A549 (cell line): ENCODE results near the gene DLGAP1. TPM values are rescaled to one million over a fixed set of nuclear protein-coding genes. Genes with fewer than 3 reads are reported as not detected.
A peak's percentile ranks its signal among the peaks of the same experiment; 100 is the strongest.

Experiments used
- ATAC-seq, 2 experiments: fragments of 200-7000 bp in 1 of 2; fragments of >200 bp in 1 of 2; cut with Nextera tagmentation in 1 of 2; cut with Tn5 transposase in 1 of 2; 3 replicates each; pipeline versions ENCODE4 v1.8.0 to v1.9.1; 2018 to 2020; ENCODE audit warnings: mild to moderate bottlenecking in 1 of 2, moderate library complexity in 1 of 2
- CTCF ChIA-PET: fragments of 300-600 bp; sonication (Branson Sonifier 250); formaldehyde crosslinking; extraction: SDS; loops from one replicate; lab custom pipeline; 2021; ENCODE audit warnings: antibody characterized with exemption, inconsistent platforms; lab: Yijun Ruan, JAX
- POLR2A ChIA-PET: fragments of 350-600 bp; formaldehyde crosslinking; extraction: SDS; loops from one replicate; lab custom pipeline; 2021; ENCODE audit warnings: antibody characterized with exemption, inconsistent platforms; lab: Yijun Ruan, JAX
- DNase-seq, 2 experiments: peaks; one replicate each; pipeline versions ENCODE4 v3.0.0 to v3.0.0-alpha.2; 2011 to 2016; ENCODE audit warnings: low read depth in 1 of 2, low spot score in 1 of 2
- FAIRE-seq: peaks from 2 replicates; lab custom pipeline; 2011; peaks lifted over from hg19 to GRCh38; lab: Jason Lieb, UNC
- H3K27ac ChIP-seq, 2 experiments: fragments of >200 bp; sonication (Bioruptor Twin); formaldehyde crosslinking; 3 replicates each; pipeline ENCODE4 v1.5.1; 2016 to 2017
- H3K4me1 ChIP-seq: fragments of >200 bp; sonication (Bioruptor Twin); formaldehyde crosslinking; 3 replicates; pipeline ENCODE4 v1.6.1; 2016
- H3K4me2 ChIP-seq: fragments of >200 bp; sonication (Bioruptor Twin); formaldehyde crosslinking; 3 replicates; pipeline ENCODE4 v1.6.1; 2016
- H3K4me3 ChIP-seq: fragments of >200 bp; sonication (Bioruptor Twin); formaldehyde crosslinking; 3 replicates; pipeline ENCODE4 v1.5.1; 2016
- H3K9me3 ChIP-seq: fragments of >200 bp; sonication (Bioruptor Twin); formaldehyde crosslinking; 3 replicates; pipeline ENCODE4 v1.6.1; 2016
- BHLHE40 ChIP-seq: IDR thresholded peaks from 2 replicates; pipeline ENCODE4 v1.6.1; 2012; ENCODE audit warnings: low read depth, low read length, inconsistent platforms
- CBX2 ChIP-seq: fragments of 200-600 bp; sonication (generic); IDR thresholded peaks from 2 replicates; pipeline ENCODE4 v1.6.1; 2016; ENCODE audit warnings: low read depth, mild to moderate bottlenecking, borderline replicate concordance
- CHD2 ChIP-seq: fragments of 150-350 bp; IDR thresholded peaks from 2 replicates; pipeline ENCODE4 v1.6.1; 2014; ENCODE audit warnings: low read length; ENCODE audit not compliant: partially characterized antibody
- CHD4 ChIP-seq: fragments of 200-600 bp; sonication (generic); IDR thresholded peaks from 2 replicates; pipeline ENCODE4 v1.6.1; 2016; ENCODE audit warnings: antibody characterized with exemption, mild to moderate bottlenecking, borderline replicate concordance
- CTCF ChIP-seq: fragments of >200 bp; sonication (Bioruptor Twin); formaldehyde crosslinking; IDR thresholded peaks from 3 replicates; pipeline ENCODE4 v1.5.1; 2016
- EP300 ChIP-seq, 2 experiments: fragments of >200 bp; sonication (Bioruptor Twin); formaldehyde crosslinking; IDR thresholded peaks; 2 replicates in 1 of 2; 3 replicates in 1 of 2; pipeline ENCODE4 v1.6.1; 2016 to 2017
- GATA3 ChIP-seq: IDR thresholded peaks from 2 replicates; pipeline ENCODE4 v1.6.1; 2012; ENCODE audit warnings: borderline replicate concordance
- HOXA7 ChIP-seq: fragments of 250-450 bp; sonication (Bioruptor Pico); IDR thresholded peaks from 2 replicates; pipeline ENCODE4 v1.5.0; 2020; ENCODE audit warnings: mild to moderate bottlenecking, moderate library complexity
- HOXB5 ChIP-seq: fragments of 250-450 bp; sonication (Bioruptor Pico); IDR thresholded peaks from 2 replicates; pipeline ENCODE4 v1.5.0; 2020; ENCODE audit warnings: mild to moderate bottlenecking, moderate library complexity
- JUN ChIP-seq, 2 experiments: fragments of >200 bp; sonication (Bioruptor Twin); formaldehyde crosslinking; IDR thresholded peaks; 2 replicates in 1 of 2; 3 replicates in 1 of 2; pipeline ENCODE4 v1.6.1; 2016 to 2017
- JUNB ChIP-seq: fragments of >200 bp; sonication (Bioruptor Twin); formaldehyde crosslinking; IDR thresholded peaks from 2 replicates; pipeline ENCODE4 v1.6.1; 2016
- MAFK ChIP-seq: fragments of 450-650 bp; IDR thresholded peaks from 2 replicates; pipeline ENCODE4 v1.6.1; 2014; ENCODE audit not compliant: partially characterized antibody
- PHF8 ChIP-seq: fragments of 200-600 bp; sonication (generic); IDR thresholded peaks from 2 replicates; pipeline ENCODE4 v1.6.1; 2016; ENCODE audit warnings: low read depth, mild to moderate bottlenecking, antibody characterized with exemption, moderate library complexity, borderline replicate concordance
- POLR2A ChIP-seq: IDR thresholded peaks from 2 replicates; pipeline ENCODE4 v1.6.1; 2012; ENCODE audit warnings: mild to moderate bottlenecking, low read length
- RAD21 ChIP-seq, 2 experiments: fragments of >200 bp in 1 of 2; sonication (Bioruptor Twin) in 1 of 2; formaldehyde crosslinking in 1 of 2; IDR thresholded peaks in 1 of 2; conservative IDR thresholded peaks in 1 of 2; 2 replicates in 1 of 2; 3 replicates in 1 of 2; pipeline ENCODE4 v1.6.1; 2012 to 2018; ENCODE audit warnings: inconsistent platforms in 1 of 2
- RARB ChIP-seq: fragments of 250-450 bp; sonication (Bioruptor Pico); IDR thresholded peaks from 2 replicates; pipeline ENCODE4 v1.8.0; 2021; ENCODE audit warnings: mild to moderate bottlenecking, moderate library complexity
- RCOR1 ChIP-seq: fragments of 150-350 bp; IDR thresholded peaks from 2 replicates; pipeline ENCODE4 v1.6.1; 2014; ENCODE audit warnings: antibody characterized with exemption, low read length, low read depth
- RFX5 ChIP-seq: fragments of 450-650 bp; IDR thresholded peaks from 2 replicates; pipeline ENCODE4 v1.7.1; 2014; ENCODE audit warnings: antibody characterized with exemption, mild to moderate bottlenecking, moderate library complexity
- RNF2 ChIP-seq: fragments of 200-600 bp; sonication (generic); IDR thresholded peaks from 2 replicates; pipeline ENCODE4 v1.6.1; 2016; ENCODE audit warnings: low read depth, mild to moderate bottlenecking, antibody characterized with exemption, moderate library complexity, borderline replicate concordance
- SMC3 ChIP-seq: fragments of >200 bp; sonication (Bioruptor Twin); formaldehyde crosslinking; IDR thresholded peaks from 3 replicates; pipeline ENCODE4 v1.6.1; 2018; ENCODE audit warnings: inconsistent platforms
- WGBS: methylation state at CpG from one replicate; pipeline ENCODE4 v1.1.6; 2017; ENCODE audit errors: missing lambda C conversion rate; 5-methylcytosine and 5-hydroxymethylcytosine counted together
- polyA plus RNA-seq, 4 experiments: library from polyadenylated mRNA; depleted of rRNA in 3 of 4; stranded (reverse); fragments of >200 nt; fragmentation: RNase III in 1 of 4; extraction: RNeasy Plus Mini Kit Qiagen cat#74134 plus additional on column Dnase treatment in 1 of 4; gene quantifications; 2 replicates in 3 of 4; 3 replicates in 1 of 4; pipeline ENCODE4 v1.2.3, GENCODE V29; 2011 to 2017
- TF ChIP-seq, protein P1 (sequence below): IDR thresholded peaks from 2 replicates; pipeline ENCODE4 v1.6.1; 2012

DLGAP1 gene
- polyA plus RNA-seq, 2 of the 4 experiments (the other 2 are of a cell fraction) = 0.04 to 0.12 TPM

DNA sequence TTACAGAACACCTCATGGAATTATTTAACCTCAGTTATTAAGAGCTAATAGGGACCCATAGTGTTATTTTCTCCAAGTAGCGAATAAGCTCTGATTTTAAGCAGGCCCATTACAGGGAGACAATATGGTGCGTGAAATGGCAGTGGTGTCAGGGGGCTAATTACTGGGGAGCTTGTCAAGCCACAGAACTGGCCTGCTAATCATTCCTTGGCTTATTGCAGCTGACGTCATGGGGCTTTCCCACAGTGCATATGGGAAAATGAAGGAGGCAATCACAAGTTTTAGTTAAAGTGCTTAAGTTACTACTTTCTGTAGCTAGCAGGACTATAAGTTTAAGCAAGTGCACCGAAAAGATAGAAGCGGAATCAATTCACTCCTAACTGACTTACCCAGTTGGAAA is 742.6 kb downstream of the DLGAP1 start (continued):
- TF ChIP-seq RFX5 (no peak), CHD2 (no peak)

- peak overlapping the region; percentile 74 to 75 for H3K27ac ChIP-seq
- 1% methylated on average over 8 of the region's 8 CpGs for WGBS
- FAIRE-seq = no peak
Measured at GRCh38 chr18:3710712-3711301, 744.3 kb downstream of the DLGAP1 start.

GRCh38 chr18:3709205-3709604 is 745.9 kb downstream of the DLGAP1 start:
- WGBS = 59% methylated on average over 4 of the region's 4 CpGs
- ChIA-PET POLR2A (no interaction called here), CTCF (interaction anchor here (1.7 to 1.9 kb wide), 2 partner anchors 62 kb away, joined by 10 to 13 read pairs; no protein-coding TSS in a partner anchor)
- peak overlapping the region; percentile 74 to 75 for H3K27ac ChIP-seq
- ATAC-seq = no peak
- H3K4me3 ChIP-seq = no peak overlapping the region
- H3K9me3 ChIP-seq = no peaks in the 10 kb centered on the region
- FAIRE-seq = no peak
- TF ChIP-seq GATA3 = no peak
- TF ChIP-seq CHD2 = no peak
- TF ChIP-seq JUNB = no peak
- no peak for TF ChIP-seq RNF2
- TF ChIP-seq RCOR1 = no peak
- no peak for TF ChIP-seq MAFK
- TF ChIP-seq HOXB5 (CRISPR knock-in tag) = no peak
- TF ChIP-seq BHLHE40 = no peak
- no peak for TF ChIP-seq CTCF
- no peak for TF ChIP-seq PHF8
- TF ChIP-seq, protein P1, sequence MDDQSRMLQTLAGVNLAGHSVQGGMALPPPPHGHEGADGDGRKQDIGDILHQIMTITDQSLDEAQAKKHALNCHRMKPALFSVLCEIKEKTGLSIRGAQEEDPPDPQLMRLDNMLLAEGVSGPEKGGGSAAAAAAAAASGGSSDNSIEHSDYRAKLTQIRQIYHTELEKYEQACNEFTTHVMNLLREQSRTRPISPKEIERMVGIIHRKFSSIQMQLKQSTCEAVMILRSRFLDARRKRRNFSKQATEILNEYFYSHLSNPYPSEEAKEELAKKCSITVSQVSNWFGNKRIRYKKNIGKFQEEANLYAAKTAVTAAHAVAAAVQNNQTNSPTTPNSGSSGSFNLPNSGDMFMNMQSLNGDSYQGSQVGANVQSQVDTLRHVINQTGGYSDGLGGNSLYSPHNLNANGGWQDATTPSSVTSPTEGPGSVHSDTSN = no peak
- no peak for TF ChIP-seq SMC3
- no peak for DNase-seq
- H3K4me2 ChIP-seq = no peak overlapping the region
- peaks cover 42% of the 10 kb centered on the region for H3K4me1 ChIP-seq

More at GRCh38 chr18:3710712-3711301, 744.3 kb downstream of the DLGAP1 start:
- ATAC-seq (peak; percentile 92 to 93), DNase-seq (peak; percentile 22 to 78)
- H3K4me1 ChIP-seq = peaks cover 34% of the 10 kb centered on the region
- POLR2A ChIA-PET = no interaction called here
- peak overlapping the region; percentile 62 for H3K4me2 ChIP-seq
- CTCF ChIA-PET = interaction anchor here (1.0 to 1.9 kb wide), 2 partner anchors 10 to 61 kb away, joined by 3 to 13 read pairs; no protein-coding TSS in a partner anchor
- H3K4me3 ChIP-seq = no peak overlapping the region
- no peaks in the 10 kb centered on the region for H3K9me3 ChIP-seq
- TF ChIP-seq JUNB = 0 out of 2 replicates have a peak, but pooled peaks have one; percentile 25
- TF ChIP-seq EP300 (IDR thresholded peaks at IDR 0.05) = peak; percentile 23 to 55; a peak in 2 of 5 replicates
- TF ChIP-seq JUN (IDR thresholded peaks at IDR 0.05) = peak in 1 of 2 experiments; percentile 45; a peak in 1 of 5 replicates
- no peak for TF ChIP-seq CBX2
- no peak for TF ChIP-seq CHD4
- TF ChIP-seq RARB (CRISPR knock-in tag) = no peak
- TF ChIP-seq GATA3 = peak; percentile 62
- no peak for TF ChIP-seq POLR2A
- peak; percentile 2 to 26; a peak in 3 of 5 replicates for TF ChIP-seq RAD21 (conservative IDR thresholded peaks at IDR 0.05 in 1 of 2, IDR thresholded peaks at IDR 0.05 in 1 of 2)
- no peak for TF ChIP-seq HOXA7 (CRISPR knock-in tag)
